Measurements from ENCODE around the gene HS2ST1.

DNA sequence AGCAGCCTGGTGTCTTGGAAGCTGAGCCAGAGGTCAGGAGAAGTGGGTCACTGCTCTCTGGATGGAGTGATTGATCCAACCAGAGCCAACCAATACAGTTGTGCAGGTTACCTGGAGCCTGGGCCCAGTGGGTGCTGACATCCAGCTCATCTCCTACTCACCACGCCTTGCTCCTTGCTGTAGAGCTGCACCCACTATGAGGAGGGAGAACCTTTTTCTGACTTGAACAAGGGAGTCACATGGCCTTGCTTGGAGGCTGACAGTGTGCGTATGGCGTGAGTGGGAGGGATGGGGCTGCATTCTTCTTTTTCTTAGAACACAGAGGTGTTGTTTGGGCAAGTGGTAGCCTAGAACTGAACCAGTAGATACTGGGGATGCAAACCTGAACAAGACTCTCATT, 213.1 kb downstream of the HS2ST1 start:
- TF ChIP-seq NFIC (IDR thresholded peaks at IDR 0.05; ENCODE audit: low read depth, low read length) (no peak), SREBF1 (IDR thresholded peaks at IDR 0.05; ENCODE audit: low read length) (no peak), SMC3 (IDR thresholded peaks at IDR 0.05; ENCODE audit: borderline replicate concordance, low read length) (no peak), BHLHE40 (IDR thresholded peaks at IDR 0.05; ENCODE audit: borderline replicate concordance in 1 of 2, low read depth in 2 of 2, low read length in 1 of 2) (no peak), ZZZ3 (IDR thresholded peaks at IDR 0.05; ENCODE audit: control insufficient read depth, insufficient read length, low read depth) (no peak)
- TF ChIP-seq, protein P1, sequence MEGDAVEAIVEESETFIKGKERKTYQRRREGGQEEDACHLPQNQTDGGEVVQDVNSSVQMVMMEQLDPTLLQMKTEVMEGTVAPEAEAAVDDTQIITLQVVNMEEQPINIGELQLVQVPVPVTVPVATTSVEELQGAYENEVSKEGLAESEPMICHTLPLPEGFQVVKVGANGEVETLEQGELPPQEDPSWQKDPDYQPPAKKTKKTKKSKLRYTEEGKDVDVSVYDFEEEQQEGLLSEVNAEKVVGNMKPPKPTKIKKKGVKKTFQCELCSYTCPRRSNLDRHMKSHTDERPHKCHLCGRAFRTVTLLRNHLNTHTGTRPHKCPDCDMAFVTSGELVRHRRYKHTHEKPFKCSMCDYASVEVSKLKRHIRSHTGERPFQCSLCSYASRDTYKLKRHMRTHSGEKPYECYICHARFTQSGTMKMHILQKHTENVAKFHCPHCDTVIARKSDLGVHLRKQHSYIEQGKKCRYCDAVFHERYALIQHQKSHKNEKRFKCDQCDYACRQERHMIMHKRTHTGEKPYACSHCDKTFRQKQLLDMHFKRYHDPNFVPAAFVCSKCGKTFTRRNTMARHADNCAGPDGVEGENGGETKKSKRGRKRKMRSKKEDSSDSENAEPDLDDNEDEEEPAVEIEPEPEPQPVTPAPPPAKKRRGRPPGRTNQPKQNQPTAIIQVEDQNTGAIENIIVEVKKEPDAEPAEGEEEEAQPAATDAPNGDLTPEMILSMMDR (IDR thresholded peaks at IDR 0.05 in 2 of 3, conservative IDR thresholded peaks at IDR 0.05 in 1 of 3; ENCODE audit: control insufficient read depth in 2 of 3, extremely low read depth in 1 of 3, insufficient read depth in 1 of 3, low read depth in 3 of 3, low read length in 3 of 3) = no peak
